Stimulated activated CD4-positive, alpha-beta T cell treated with anti-CD3 and anti-CD28 coated beads, TNF-alpha, amount 100 ng/mL, for 1 hour (primary cell): ENCODE measurements around the gene PEX5L.
"Not testable (repeated sequence)": the region's sequence is repeated elsewhere in the genome, so short reads cannot be mapped to it uniquely, and the experiment has no call there.

Source experiments
- DNase-seq, 3 donors: peaks; one replicate each; pipeline ENCODE4 v3.0.0-alpha.2; 2020; ENCODE audit warnings: low read depth in 3 of 3, low spot score in 1 of 3

The PEX5L gene

DNA sequence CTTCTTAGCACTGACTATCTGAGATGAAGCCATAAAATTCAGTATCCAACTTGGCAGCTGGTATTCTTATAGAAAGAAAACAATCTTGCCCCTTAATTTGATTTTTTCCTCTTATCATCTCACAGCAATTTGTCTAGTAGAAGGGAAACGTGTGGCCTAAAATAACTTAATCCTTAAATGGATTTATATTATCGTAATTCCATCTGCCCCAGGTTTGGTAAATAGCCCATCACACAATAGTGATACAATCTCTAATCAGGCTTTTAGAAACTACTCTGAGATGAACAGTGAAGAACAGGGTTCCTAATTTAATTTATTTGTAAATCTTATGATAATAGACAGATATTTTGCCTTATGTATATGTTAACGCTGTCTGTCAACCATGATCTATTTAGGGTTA is 24.8 kb downstream of the PEX5L start:
- DNase-seq: no peak

GRCh38 chr3:180008318-180008717 is 28.4 kb downstream of the PEX5L start:
- DNase-seq: not testable (repeated sequence)

- DNase-seq: no peak
These were observed 32.2 kb downstream of the PEX5L start for GRCh38 chr3:180004542-180004941.

DNA sequence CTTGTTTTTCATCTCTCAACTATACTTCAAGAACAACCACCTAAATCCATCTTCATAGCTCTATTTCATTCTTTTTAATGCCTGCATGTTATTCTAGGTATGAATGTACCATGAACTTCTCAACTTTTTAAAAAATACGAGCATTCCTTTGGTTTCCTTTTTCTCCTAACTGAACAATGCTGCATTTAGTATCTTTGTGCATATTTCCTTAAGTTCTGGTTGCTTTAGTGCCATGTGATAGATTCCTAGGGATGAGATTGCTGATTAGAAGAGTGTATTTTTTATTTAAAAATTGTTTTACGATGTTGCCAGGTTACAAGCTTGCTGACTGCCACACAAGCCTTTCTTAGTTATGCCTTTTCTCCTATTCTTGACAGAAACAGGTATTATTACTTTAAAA is 34.7 kb downstream of the PEX5L start:
- DNase-seq: no peak

DNA sequence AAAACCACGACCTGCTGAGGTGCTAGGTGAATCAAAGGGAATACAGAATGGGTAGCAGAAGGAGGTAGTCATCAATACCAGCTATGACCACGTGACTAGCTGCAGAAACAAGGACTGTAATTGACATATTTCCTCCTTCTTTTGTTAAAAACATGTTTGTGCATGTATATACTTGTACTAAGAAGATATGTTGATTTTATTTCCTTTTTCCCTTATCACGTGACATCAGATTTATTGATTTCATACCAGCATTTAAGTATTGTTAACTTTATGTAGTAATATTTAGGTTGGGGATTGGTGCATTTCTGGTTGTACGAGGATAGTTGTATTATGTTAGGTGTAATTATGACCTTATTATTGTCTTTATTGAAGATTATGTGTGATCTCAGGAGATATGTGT is 36.2 kb downstream of the PEX5L start:
- no peak for DNase-seq

- DNase-seq: no peak
These were observed 41.3 kb downstream of the PEX5L start for GRCh38 chr3:179995406-179995805.

GRCh38 chr3:179991883-179992282 is 44.9 kb downstream of the PEX5L start:
- no peak for DNase-seq

DNA sequence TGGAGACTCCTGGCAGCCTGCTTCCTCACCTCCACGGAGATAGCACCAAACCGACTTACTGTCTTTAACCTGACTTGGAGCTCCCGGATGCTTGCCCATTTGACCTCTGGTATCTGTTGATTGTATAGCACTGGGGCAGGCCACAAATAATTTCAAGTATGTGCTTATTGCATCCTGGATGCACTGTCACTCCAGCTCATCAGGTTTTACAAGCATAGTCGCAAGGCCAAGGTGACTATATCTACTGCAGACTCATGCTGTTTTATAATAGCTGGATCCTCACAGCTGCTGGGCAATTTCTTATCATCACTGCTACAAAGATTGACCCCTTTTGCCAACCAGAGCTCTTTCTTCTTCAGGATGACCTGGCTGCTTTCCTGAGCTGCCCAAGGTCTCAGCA is 45.6 kb downstream of the PEX5L start:
- DNase-seq: no peak

DNA sequence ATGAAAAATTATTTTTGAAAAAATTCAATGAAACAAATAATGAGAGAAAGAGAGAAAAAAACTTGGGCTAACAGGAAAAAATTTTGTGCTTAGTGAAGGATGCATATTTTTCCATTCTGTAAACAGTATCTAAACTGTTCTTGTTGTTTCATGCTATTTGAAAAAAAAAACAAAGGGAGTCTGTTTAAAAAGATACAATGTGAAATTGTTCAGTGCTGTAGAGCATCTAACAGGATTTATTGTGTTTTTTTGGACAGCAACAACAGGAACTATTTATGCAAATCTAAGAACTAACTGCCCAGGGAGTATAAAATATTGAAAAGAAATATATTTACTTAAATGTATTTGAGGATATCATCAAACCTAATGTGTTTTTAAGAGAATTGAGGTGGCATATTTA is 55.1 kb downstream of the PEX5L start:
- no peak for DNase-seq

GRCh38 chr3:179977356-179977755 is 59.4 kb downstream of the PEX5L start:
- no peak for DNase-seq

DNA sequence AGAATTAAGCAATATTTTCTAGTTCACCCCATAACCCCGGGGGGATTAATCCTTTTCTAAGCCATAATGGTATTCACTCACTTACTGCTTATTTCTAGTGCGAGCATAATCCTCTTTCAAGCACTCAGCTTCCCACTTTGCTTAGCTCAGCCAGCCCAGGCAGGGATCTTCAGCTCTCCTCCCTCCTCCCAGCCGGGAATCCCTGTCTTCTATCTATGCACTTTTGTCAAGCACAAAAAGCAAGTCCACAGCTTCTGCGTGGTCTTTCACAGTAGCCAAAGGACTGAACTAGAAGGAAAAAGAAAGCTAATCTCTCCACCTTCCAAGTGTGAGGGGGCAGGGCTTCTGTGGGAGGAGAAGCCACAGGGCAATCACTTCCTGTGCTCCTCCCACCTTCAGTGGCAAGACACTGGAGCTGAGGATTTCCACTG is 62.8 kb downstream of the PEX5L start:
- DNase-seq: no peak

- no peak for DNase-seq
These were observed 63.8 kb downstream of the PEX5L start for GRCh38 chr3:179972881-179973423.

- DNase-seq: no peak
These were observed 65.5 kb downstream of the PEX5L start for GRCh38 chr3:179971280-179971679.

GRCh38 chr3:179970746-179971145 is 66.0 kb downstream of the PEX5L start:
- DNase-seq: no peak

- no peak for DNase-seq
These were observed 67.2 kb downstream of the PEX5L start for GRCh38 chr3:179969525-179969924.

DNA sequence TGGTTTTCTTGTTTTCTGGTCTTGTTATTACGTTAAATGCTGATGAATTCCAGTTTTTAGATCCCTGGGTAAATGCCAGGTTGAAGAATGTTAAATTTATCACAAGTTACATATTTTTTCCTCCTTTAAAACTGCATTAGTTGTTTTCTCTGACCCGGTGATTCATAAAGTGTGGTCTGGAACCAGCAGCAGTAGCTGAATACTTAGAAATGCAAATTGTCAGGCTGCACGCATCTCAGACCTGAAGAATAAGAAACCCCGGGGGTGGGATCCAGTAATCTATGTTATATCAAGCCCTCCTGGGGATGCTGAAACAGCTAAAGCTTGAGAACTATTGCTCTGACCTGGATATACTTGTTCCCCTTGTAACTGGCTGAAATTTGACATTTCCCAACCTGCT is 69.1 kb downstream of the PEX5L start:
- DNase-seq: no peak

DNA sequence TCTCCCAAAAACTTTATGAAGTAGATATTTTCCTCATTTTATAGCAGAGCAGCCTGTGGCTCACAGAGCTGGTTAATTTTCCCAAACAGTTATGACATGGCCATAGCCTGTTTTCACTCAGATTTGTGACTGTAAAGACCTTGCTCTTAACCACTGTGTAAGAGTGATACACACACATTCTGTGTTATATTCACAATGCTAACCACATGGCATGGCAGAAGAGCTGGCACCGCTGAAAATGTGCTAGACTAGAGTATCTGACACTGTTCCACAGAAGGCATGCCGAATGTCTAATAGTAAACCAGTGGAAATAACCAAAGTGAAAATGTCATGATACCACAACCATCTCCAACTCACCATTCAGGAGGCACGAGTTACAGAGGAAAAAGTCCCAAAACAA is 71.8 kb downstream of the PEX5L start:
- DNase-seq: no peak

- DNase-seq: no peak
These were observed 73.9 kb downstream of the PEX5L start for GRCh38 chr3:179962629-179963387.

DNA sequence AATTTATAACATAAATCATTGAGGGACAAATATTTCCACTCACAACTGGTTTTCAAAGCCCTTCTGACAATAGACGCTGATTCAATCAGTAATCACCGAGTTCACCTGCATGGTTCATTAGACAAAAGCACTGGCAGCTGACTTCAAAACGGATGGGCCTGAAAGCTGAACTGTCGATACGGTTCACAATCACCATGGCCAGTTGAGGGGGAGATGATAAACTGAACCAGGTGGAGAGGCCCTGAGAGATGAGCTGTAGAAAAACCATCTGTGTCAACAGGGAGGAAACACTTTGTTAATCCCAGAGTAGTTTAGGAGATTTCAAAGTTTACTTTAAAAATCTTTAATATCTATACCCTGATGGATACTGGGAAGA is 75.0 kb downstream of the PEX5L start:
- no peak for DNase-seq

DNA sequence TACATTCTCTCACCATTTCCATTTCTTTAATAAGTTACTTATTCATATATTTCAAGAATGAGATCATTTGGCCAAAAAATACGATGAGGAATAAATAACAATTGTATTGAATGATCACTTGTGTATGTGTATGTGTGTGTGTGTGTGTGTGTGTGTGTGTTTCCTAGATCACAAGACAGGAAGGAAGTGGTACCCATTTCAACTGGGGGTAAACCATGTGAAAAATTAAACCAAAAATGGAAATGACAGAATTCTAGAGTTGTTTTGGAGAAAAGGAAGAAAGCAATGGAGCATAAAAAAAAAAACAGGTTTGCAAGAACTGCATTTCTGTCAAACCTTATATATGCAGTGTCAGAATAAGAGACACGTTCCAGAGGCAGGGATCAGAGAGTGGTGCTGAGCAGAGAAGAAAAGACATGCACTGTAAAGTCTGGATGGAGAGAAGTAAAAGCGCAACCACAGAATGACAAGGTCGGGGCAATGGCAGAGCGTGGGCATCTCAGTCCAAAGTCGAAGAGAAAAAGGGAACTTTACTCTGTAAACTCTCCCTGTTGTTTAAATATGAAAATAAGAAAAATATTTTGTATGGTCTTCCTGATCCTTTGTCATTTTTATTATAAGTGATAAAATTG is 75.5 kb downstream of the PEX5L start:
- DNase-seq: no peak

DNA sequence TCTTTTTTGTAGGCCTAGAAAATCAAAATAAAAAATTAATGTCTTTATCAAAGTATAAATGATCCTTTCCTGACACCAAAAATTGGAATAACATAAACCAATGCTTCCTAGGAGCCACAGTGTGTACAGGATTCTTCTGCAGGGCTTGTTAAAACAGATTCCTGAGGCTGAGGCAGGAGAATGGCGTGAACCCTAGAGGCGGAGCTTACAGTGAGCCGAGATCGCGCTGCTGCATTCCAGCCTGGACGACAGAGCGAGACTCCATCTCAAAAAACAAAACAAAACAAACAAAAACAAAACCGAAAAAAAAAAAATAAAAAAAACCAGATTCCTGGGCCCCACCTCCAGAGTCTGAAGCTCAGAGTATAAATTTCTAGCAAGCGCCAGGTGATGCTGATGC is 78.0 kb downstream of the PEX5L start:
- DNase-seq: no peak

DNA sequence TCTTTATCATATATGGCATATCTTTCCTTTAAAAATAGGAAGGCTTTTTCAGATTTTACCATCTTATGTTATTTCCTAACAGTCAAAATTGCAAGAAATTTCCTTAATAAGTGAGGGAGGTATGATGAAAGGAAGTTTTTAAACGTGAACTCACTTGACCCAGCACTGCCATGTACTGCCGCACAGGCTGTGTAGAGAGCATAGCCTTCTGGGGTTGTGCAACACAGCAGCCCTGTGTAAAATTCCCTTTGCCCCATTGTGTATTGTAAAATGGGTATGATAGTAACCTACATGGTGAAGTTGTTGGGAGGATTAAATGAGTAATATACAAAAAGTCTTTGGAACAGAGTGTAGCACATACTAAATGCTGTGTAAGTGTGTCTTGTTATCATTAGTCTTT is 78.6 kb downstream of the PEX5L start:
- DNase-seq: no peak
